HEK293 (cell line): ENCODE measurements around the gene PHF19.

Experiments
- CTCF ChIA-PET: fragments of 350-600 bp; formaldehyde crosslinking; extraction: SDS; loops from one replicate; lab custom pipeline; 2021; ENCODE audit warnings: antibody characterized with exemption; lab: Yijun Ruan, JAX
- POLR2A ChIA-PET: fragments of 300-600 bp; formaldehyde crosslinking; extraction: SDS; loops from one replicate; lab custom pipeline; 2020; ENCODE audit warnings: antibody characterized with exemption, inconsistent platforms; lab: Yijun Ruan, JAX
- H3K27ac ChIP-seq: fragments of 200-500 bp; sonication (Bioruptor generic); 2 replicates; pipeline ENCODE4 v1.5.1; 2014; ENCODE audit warnings: low read depth, low read length, control low read depth, inconsistent platforms; ENCODE audit errors: extremely low read depth
- H3K36me3 ChIP-seq, 2 experiments: fragments of 200-500 bp in 1 of 2; sonication (Bioruptor generic) in 1 of 2; 1 replicate in 1 of 2; 2 replicates in 1 of 2; pipeline ENCODE4 v1.5.1; 2014 to 2017; ENCODE audit warnings: inconsistent platforms in 2 of 2, low read length in 2 of 2; ENCODE audit not compliant: control insufficient read depth in 2 of 2, insufficient read depth in 1 of 2
- H3K4me1 ChIP-seq: fragments of 200-500 bp; sonication (Bioruptor generic); 2 replicates; pipeline ENCODE4 v1.5.1; 2014; ENCODE audit warnings: mild to moderate bottlenecking, low read length, inconsistent platforms; ENCODE audit not compliant: control insufficient read depth, insufficient read depth
- H3K4me3 ChIP-seq: 2 replicates; pipeline ENCODE4 v1.5.1; 2011; ENCODE audit warnings: low read depth, mild to moderate bottlenecking, control low read depth, low read length, moderate library complexity
- H3K9me3 ChIP-seq: fragments of 200-500 bp; sonication (Bioruptor generic); 2 replicates; pipeline ENCODE4 v1.5.1; 2014; ENCODE audit warnings: low read depth, low read length, inconsistent platforms; ENCODE audit not compliant: control insufficient read depth, insufficient read depth
- GLIS1 ChIP-seq: fragments of 450-650 bp; formaldehyde crosslinking; IDR thresholded peaks from 2 replicates; pipeline ENCODE4 v1.5.1; 2016; ENCODE audit warnings: missing biosample characterization, missing genetic modification characterization
- OVOL3 ChIP-seq: fragments of 450-650 bp; formaldehyde crosslinking; IDR thresholded peaks from 2 replicates; pipeline ENCODE4 v1.5.1; 2016; ENCODE audit warnings: missing biosample characterization, missing genetic modification characterization
- PRDM1 ChIP-seq: fragments of 450-650 bp; formaldehyde crosslinking; IDR thresholded peaks from 2 replicates; pipeline ENCODE4; 2016; ENCODE audit warnings: missing biosample characterization, missing genetic modification characterization
- SP3 ChIP-seq: fragments of 450-650 bp; formaldehyde crosslinking; IDR thresholded peaks from 2 replicates; pipeline ENCODE4 v1.5.1; 2016; ENCODE audit warnings: missing biosample characterization, missing genetic modification characterization
- SP7 ChIP-seq: fragments of 450-650 bp; formaldehyde crosslinking; IDR thresholded peaks from 2 replicates; pipeline ENCODE4 v1.5.1; 2016; ENCODE audit warnings: missing biosample characterization, missing genetic modification characterization
- TSHZ1 ChIP-seq: fragments of 450-650 bp; formaldehyde crosslinking; IDR thresholded peaks from 2 replicates; pipeline ENCODE4 v1.5.1; 2016; ENCODE audit warnings: missing biosample characterization, missing genetic modification characterization, borderline replicate concordance
- ZBTB1 ChIP-seq: fragments of 450-650 bp; formaldehyde crosslinking; IDR thresholded peaks from 2 replicates; pipeline ENCODE4 v1.5.1; 2016; ENCODE audit warnings: missing biosample characterization, missing genetic modification characterization
- ZBTB21 ChIP-seq: fragments of 450-650 bp; formaldehyde crosslinking; IDR thresholded peaks from 2 replicates; pipeline ENCODE4 v1.5.1; 2017; ENCODE audit warnings: missing biosample characterization, missing genetic modification characterization
- ZFP37 ChIP-seq: fragments of 450-650 bp; formaldehyde crosslinking; IDR thresholded peaks from 2 replicates; pipeline ENCODE4 v1.5.1; 2016; ENCODE audit warnings: missing biosample characterization, missing genetic modification characterization
- ZNF114 ChIP-seq: fragments of 450-650 bp; formaldehyde crosslinking; IDR thresholded peaks from 2 replicates; pipeline ENCODE4 v1.5.0; 2017; ENCODE audit warnings: missing biosample characterization, missing genetic modification characterization
- ZNF138 ChIP-seq: fragments of 450-650 bp; formaldehyde crosslinking; IDR thresholded peaks from 2 replicates; pipeline ENCODE4 v1.5.1; 2016; ENCODE audit warnings: missing biosample characterization, missing genetic modification characterization, borderline replicate concordance
- ZNF184 ChIP-seq: fragments of 450-650 bp; IDR thresholded peaks from 2 replicates; pipeline ENCODE4 v1.5.1; 2018; ENCODE audit warnings: missing biosample characterization, mild to moderate bottlenecking, missing genetic modification characterization
- ZNF223 ChIP-seq: fragments of 450-650 bp; formaldehyde crosslinking; IDR thresholded peaks from 2 replicates; pipeline ENCODE4 v1.5.1; 2016; ENCODE audit warnings: missing biosample characterization, missing genetic modification characterization
- ZNF398 ChIP-seq: fragments of 450-650 bp; formaldehyde crosslinking; IDR thresholded peaks from 2 replicates; pipeline ENCODE4 v1.5.1; 2017; ENCODE audit warnings: missing biosample characterization, missing genetic modification characterization
- ZNF530 ChIP-seq: fragments of 450-650 bp; formaldehyde crosslinking; IDR thresholded peaks from 2 replicates; pipeline ENCODE4 v1.5.1; 2016; ENCODE audit warnings: low read depth, missing biosample characterization, missing genetic modification characterization
- ZNF549 ChIP-seq: fragments of 450-650 bp; IDR thresholded peaks from 2 replicates; pipeline ENCODE4 v1.5.1; 2018; ENCODE audit warnings: missing biosample characterization, missing genetic modification characterization, mild to moderate bottlenecking, inconsistent platforms, moderate library complexity
- ZNF623 ChIP-seq: fragments of 450-650 bp; formaldehyde crosslinking; IDR thresholded peaks from 2 replicates; pipeline ENCODE4 v1.5.1; 2016; ENCODE audit warnings: missing biosample characterization, missing genetic modification characterization
- ZNF626 ChIP-seq: fragments of 450-650 bp; sonication (Bioruptor Pico); formaldehyde crosslinking; IDR thresholded peaks from 2 replicates; pipeline ENCODE4 v1.5.1; 2018; ENCODE audit warnings: missing biosample characterization, missing genetic modification characterization, inconsistent platforms
- ZNF654 ChIP-seq: fragments of 450-650 bp; formaldehyde crosslinking; IDR thresholded peaks from 2 replicates; pipeline ENCODE4 v1.5.1; 2016; ENCODE audit warnings: low read depth, missing biosample characterization, missing genetic modification characterization
- ZNF658 ChIP-seq: fragments of 450-650 bp; formaldehyde crosslinking; IDR thresholded peaks from 2 replicates; pipeline ENCODE4; 2016; ENCODE audit warnings: missing biosample characterization, missing genetic modification characterization
- ZNF664 ChIP-seq: fragments of 450-650 bp; formaldehyde crosslinking; IDR thresholded peaks from 2 replicates; pipeline ENCODE4 v1.5.1; 2016; ENCODE audit warnings: missing biosample characterization, missing genetic modification characterization
- ZNF670 ChIP-seq: fragments of 450-650 bp; formaldehyde crosslinking; IDR thresholded peaks from 2 replicates; pipeline ENCODE4 v1.5.1; 2016; ENCODE audit warnings: missing biosample characterization, missing genetic modification characterization, low read depth
- ZNF704 ChIP-seq: fragments of 450-650 bp; formaldehyde crosslinking; IDR thresholded peaks from 2 replicates; pipeline ENCODE4 v1.5.1; 2016; ENCODE audit warnings: missing biosample characterization, missing genetic modification characterization
- ZNF777 ChIP-seq: fragments of 450-650 bp; formaldehyde crosslinking; IDR thresholded peaks from 2 replicates; pipeline ENCODE4 v1.5.1; 2017; ENCODE audit warnings: missing biosample characterization, missing genetic modification characterization, borderline replicate concordance
- ZSCAN30 ChIP-seq: fragments of 450-650 bp; IDR thresholded peaks from 2 replicates; pipeline ENCODE4 v1.5.1; 2018; ENCODE audit warnings: missing biosample characterization, mild to moderate bottlenecking, missing genetic modification characterization, moderate library complexity

PHF19 gene

GRCh38 chr9:120829650-120830049 lies 47.3 kb downstream of the PHF19 start (continued):
- no peak for TF ChIP-seq TSHZ1
- no peak for TF ChIP-seq ZNF658 (tag by site-specific recombination)
- no peak for TF ChIP-seq ZNF623 (tag by site-specific recombination)
- no peak for TF ChIP-seq PRDM1
- TF ChIP-seq GLIS1 (tag by site-specific recombination): no peak

GRCh38 chr9:120820095-120820494 lies 56.9 kb downstream of the PHF19 start:
- ChIA-PET CTCF (no interaction called here), POLR2A (no interaction called here)
- TF ChIP-seq ZNF114 (no peak), ZSCAN30 (tag by site-specific recombination) (no peak), ZFP37 (tag by site-specific recombination) (no peak), SP7 (tag by site-specific recombination) (no peak), ZNF777 (tag by site-specific recombination) (no peak), ZNF654 (tag by site-specific recombination) (no peak), ZNF223 (tag by site-specific recombination) (no peak), ZBTB21 (tag by site-specific recombination) (no peak), SP3 (no peak), ZNF704 (tag by site-specific recombination) (no peak), ZNF398 (tag by site-specific recombination) (no peak), ZNF184 (tag by site-specific recombination) (no peak)
- H3K27ac ChIP-seq: no peak overlapping the region
- H3K4me3 ChIP-seq: no peak overlapping the region
- no peaks in the 10 kb centered on the region; a peak in 1 of 3 replicates for H3K36me3 ChIP-seq
- H3K9me3 ChIP-seq: no peaks in the 10 kb centered on the region
- no peaks in the 10 kb centered on the region for H3K4me1 ChIP-seq

- POLR2A ChIA-PET: no interaction called here
- no peaks in the 10 kb centered on the region; a peak in 1 of 3 replicates for H3K36me3 ChIP-seq
- CTCF ChIA-PET: no interaction called here
- no peak overlapping the region for H3K27ac ChIP-seq
- H3K9me3 ChIP-seq: no peaks in the 10 kb centered on the region
- H3K4me1 ChIP-seq: no peaks in the 10 kb centered on the region
- H3K4me3 ChIP-seq: no peak overlapping the region
- TF ChIP-seq ZNF549 (tag by site-specific recombination) (no peak), ZNF664 (tag by site-specific recombination) (no peak), ZNF670 (tag by site-specific recombination) (no peak), ZBTB1 (no peak), ZNF138 (tag by site-specific recombination) (no peak), ZNF626 (tag by site-specific recombination) (no peak), OVOL3 (tag by site-specific recombination) (no peak), ZNF530 (tag by site-specific recombination) (no peak)
- TF ChIP-seq, all 188 proteins: peak for 0
Observed at GRCh38 chr9:120818595-120818994, 58.4 kb downstream of the PHF19 start.
